ENCODE data around the gene LRCH1.

LRCH1 gene

DNA sequence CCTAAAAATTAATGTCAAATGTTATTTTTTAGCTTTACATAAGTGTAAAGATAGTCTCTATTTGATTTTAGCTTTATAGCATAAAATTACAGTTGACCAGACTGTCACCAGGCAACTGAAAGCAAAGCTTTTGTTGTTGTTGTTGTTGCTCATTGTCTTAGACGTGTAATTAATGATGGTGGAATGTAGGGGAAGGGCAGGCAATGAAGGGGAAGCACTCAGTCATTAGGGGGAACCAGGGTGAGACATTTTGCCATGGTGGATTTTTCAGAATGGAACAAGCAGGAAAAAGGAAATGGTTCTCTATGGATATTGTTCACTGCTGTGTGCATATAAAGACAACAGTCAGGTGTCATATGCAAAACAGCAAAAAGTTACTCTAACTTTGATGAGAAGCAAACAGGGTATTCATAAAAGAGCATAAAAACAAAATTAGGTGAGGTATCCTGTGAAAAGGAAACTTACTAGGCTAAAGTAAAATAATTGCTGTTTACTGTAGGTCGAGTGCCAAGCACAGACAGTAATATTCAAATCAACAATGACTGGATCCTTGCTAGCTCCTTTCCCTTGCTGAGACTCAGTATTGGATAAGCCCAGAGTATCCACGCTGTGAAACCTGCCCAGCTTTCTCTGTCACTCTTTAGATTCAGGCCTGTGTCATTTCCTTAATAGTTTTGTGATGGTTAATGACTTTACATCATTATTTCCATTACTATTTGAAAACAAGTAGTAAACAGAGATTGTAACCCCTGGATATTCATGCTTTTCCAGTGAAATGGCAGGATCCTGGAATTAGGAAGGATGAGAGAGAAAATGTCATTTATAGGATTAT is 110.5 kb downstream of the LRCH1 start:
- in situ Hi-C loops (cut with MboI; ENCODE audit: low sequenced_read_pairs), result no loop called here

DNA sequence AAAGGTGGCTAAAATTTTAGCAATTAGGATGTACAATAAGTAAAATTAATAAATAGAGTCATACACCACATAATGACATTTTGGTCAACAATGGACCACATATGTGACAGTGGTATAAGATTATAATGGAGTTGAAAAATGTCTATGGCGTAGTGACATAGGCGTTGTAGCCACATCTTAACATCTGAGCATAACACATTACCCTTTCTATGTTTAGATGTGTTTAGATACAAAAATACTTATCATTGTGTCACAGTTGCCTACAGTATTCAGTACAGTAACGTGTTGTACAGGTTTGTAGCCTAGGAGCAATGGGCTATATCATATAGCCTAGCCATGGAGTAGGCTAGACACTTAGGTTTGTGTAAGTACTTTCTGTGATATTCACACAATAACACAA is 111.2 kb downstream of the LRCH1 start:
- in situ Hi-C loops (cut with MboI; ENCODE audit: low sequenced_read_pairs), result no loop called here

DNA sequence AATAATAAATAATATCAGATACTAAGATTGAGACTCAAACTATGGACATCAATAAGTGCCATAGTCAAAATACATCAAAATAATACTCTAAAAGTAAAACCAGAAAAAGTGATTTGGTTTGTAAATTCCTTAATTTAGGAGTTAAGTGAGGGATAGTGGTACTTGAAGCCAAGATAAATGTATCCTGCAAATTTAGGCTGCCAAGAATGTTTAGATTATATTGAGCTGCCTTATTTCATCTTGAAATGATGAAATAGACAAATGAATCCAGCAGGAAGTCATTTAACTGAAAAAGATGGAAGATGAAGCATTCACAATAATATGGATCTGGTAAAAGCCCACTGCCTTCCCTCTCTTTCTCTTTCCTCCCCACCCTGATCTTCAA is 112.3 kb downstream of the LRCH1 start:
- in situ Hi-C loops (cut with MboI; ENCODE audit: low sequenced_read_pairs), result no loop called here

GRCh38 chr13:46665633-46666482 is 112.9 kb downstream of the LRCH1 start:
- in situ Hi-C loops (cut with MboI; ENCODE audit: low sequenced_read_pairs), result no loop called here

GRCh38 chr13:46666727-46667456 is 113.9 kb downstream of the LRCH1 start:
- in situ Hi-C loops (cut with MboI; ENCODE audit: low sequenced_read_pairs), result no loop called here

DNA sequence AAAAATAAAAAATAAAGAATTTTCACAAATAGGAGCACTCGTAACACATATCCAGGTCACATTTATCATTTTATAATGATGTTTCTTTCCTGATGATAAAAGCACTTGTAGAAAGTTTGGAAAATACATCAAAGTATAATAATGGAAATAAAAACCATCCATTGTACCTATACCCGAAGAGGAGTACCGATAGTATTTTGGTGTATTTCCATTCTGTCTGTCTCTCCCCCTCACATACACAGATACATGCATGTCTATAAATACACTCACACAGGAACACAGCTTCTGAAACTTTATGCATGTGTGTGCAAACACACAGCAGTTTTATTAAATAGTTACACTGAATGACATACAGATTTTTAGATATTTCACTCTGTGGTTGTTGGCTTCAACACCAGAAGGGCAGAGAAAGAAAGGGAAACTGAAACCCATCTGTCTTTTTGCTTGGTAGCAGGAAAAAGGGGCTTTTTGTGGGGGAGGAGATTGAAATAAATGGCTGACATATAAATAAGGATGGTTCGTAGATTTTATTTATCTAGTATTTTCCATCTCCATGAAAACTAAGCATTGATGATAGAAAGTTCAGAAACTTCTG is 114.8 kb downstream of the LRCH1 start:
- in situ Hi-C loops (cut with MboI; ENCODE audit: low sequenced_read_pairs), result no loop called here

- in situ Hi-C loops (cut with MboI; ENCODE audit: low sequenced_read_pairs), result no loop called here
Observed at GRCh38 chr13:46668302-46668720, 115.3 kb downstream of the LRCH1 start.

DNA sequence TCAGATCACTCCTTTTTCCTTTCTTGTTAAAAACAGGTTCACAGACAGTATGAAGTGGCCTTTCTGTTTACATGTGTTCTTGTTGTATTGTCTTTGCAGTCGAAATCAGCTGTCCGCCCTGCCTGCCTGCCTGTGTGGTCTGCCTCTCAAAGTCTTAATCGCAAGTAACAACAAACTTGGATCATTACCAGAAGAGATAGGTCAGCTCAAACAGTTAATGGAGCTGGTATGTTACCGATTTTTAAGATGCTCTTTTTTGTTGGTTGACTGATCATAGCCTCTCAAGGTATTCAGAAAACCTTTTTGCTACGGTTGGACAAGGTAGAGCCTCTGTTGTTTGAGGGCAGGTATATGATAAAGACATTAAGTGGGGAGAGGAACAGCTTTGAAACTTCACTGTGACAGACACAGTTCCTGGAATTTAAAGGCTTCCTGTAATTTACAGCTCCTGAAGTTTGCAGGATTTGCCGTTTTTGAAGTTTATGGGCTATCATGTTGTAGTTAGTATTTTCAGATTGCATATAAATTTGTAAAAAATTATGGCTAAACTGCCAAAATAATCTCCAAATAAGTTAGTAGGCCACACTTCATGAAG is 116.1 kb downstream of the LRCH1 start:
- in situ Hi-C loops (cut with MboI; ENCODE audit: low sequenced_read_pairs), result no loop called here

DNA sequence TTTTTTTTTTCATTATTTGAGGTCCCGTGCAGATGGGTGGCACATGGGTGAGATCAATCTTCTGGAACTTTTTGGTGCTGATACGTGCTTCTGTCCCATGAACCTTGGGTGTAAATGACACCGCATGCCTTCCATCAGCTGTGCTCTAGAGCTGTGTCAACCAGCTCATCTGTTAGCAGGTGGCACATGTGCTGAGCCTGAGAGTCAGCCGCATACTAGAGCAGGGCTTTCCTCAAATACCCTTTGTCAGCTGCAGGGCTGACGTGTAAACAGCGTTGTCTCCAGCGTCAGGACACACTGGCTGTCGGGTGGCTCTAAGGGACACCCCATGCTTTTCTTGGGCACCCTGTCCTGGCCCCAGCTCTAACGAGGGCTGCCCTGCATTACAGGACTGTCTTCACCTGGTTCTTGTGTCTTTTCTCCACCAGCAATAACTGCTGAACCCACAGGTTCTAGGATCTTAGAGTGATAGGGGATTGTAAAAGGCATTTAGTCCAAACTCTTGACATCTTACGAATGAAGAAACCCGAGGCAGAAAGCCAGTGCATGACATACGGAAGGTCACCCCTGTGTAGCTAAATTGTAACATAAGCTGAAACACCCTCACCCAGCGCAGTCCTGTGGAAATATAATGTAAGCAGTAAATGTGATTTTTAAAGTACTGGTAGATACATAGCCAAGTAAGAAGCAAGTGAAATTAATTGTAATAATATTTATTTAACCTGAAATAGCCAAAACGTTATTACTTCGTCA is 119.5 kb downstream of the LRCH1 start:
- in situ Hi-C loops (cut with MboI; ENCODE audit: low sequenced_read_pairs), result no loop called here

- in situ Hi-C loops (cut with MboI; ENCODE audit: low sequenced_read_pairs), result no loop called here
Observed at GRCh38 chr13:46675016-46675415, 122.0 kb downstream of the LRCH1 start.

- in situ Hi-C loops (cut with MboI; ENCODE audit: low sequenced_read_pairs), result no loop called here
Observed at GRCh38 chr13:46676378-46676725, 123.4 kb downstream of the LRCH1 start.

DNA sequence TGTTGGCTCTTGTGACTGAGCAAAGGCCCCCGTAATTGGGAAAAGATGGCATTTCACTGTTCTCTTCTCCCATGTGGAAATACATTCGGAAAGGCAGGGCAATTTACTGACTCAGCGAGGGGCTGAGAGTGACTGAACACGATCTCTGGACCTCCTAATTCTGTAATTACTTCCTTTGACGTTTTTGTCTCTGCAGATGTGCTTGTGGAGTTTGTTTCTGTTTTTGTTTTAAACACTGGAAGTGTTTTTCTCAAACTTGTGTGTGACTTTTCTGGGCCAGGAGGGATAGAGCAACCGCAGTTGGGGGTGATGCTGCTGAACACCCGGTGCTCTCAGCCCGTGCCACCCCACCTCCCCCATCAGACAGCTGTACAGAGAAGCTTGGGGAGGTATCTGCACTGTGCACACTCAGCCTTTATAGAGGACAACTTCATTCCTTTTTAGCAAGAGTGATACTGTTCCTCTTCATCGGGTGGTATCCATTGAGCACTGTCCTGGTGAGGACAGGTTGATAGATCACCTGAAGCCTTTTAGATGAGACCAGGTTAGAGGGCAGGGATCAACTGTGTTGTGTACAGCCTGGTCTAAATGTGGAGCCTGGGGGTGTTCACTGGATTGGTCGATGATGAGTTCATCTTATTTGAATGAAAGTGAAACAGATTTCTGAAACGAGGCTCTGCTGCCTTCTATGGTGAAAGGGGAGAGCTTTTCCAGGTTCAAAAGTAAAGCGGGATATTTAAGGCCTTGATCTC is 126.6 kb downstream of the LRCH1 start:
- in situ Hi-C loops (cut with MboI; ENCODE audit: low sequenced_read_pairs), result no loop called here

DNA sequence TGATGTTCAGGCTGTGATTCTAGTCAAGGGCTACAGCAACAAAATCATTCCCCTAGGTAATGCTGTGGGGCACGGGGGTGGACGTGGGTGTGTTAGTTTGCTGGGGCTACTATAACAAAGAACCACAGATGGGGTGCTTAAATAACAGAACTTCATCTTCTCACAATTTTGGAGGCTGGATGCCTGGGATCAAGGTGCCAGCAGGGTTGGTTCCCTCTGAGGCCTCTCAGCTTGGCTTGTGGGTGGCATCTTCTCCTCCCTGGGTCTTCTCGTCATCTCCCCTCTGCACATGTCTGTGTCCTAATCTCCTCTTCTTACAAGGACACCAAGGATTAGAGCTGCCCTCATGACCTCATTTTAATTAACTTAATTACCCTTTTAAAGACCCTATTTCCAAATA is 129.0 kb downstream of the LRCH1 start:
- in situ Hi-C loops (cut with MboI; ENCODE audit: low sequenced_read_pairs), result no loop called here

GRCh38 chr13:46682707-46683106 is 129.7 kb downstream of the LRCH1 start:
- in situ Hi-C loops (cut with MboI; ENCODE audit: low sequenced_read_pairs), result no loop called here

DNA sequence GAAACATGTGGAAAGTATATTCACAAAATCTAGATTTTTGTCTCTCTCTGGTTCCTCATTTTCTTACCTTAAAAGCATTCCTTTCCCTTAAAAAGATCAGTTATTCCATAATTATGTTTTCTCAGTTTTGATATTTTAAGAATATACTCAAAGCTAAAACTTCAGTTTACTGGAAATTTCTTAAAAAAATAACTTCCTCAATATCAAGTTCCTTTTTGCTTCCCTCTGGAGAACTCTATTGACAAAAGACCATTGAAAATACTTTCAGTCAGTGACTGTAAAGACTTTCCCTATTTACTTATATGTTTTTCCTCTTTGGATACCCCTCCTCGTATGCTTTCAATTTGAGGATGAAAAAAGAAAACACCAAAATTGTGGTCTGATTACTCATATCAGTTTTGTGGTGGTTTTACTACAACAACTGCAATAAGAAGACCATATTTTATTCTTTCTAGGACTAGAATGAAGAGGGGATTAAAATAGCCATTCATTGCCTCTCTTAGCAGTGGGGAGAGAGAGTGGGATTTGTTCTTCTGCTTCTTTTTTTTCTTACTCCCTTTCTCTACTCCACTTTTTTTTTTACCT is 130.8 kb downstream of the LRCH1 start:
- in situ Hi-C loops (cut with MboI; ENCODE audit: low sequenced_read_pairs), result no loop called here

DNA sequence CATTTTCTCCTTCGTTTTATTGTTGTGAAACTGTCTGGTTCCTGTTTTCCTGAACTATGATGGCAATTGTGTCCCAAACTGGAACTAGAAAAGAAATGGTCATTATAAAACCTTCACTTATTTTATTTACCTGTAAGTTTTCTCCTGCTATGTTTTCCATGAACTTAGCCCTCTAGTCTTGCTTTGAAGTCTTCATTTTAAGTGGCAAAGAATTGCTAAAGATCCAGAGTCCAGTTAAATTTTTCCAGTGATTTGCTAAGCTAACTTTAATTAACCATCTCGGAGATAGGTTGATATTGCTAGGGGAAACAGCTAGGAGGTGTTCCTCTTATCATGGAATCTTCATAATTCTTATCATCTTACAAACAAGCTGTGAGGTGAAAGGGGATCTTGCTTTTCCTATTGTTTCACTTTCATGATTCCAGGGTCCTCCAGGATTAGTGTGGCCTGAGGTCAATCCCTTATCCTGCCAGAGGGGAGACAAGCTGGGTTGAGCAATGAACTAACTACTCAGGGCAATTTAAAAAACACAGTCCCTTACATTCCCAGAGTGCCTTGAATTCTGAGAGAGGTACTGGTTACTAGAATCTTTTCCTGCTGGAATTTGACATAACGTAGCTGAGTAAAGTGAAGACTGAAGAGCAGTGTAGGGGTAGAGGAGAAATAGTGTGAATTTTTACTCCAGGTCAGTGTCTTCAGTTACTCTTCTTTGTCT is 131.5 kb downstream of the LRCH1 start:
- in situ Hi-C loops (cut with MboI; ENCODE audit: low sequenced_read_pairs), result no loop called here

DNA sequence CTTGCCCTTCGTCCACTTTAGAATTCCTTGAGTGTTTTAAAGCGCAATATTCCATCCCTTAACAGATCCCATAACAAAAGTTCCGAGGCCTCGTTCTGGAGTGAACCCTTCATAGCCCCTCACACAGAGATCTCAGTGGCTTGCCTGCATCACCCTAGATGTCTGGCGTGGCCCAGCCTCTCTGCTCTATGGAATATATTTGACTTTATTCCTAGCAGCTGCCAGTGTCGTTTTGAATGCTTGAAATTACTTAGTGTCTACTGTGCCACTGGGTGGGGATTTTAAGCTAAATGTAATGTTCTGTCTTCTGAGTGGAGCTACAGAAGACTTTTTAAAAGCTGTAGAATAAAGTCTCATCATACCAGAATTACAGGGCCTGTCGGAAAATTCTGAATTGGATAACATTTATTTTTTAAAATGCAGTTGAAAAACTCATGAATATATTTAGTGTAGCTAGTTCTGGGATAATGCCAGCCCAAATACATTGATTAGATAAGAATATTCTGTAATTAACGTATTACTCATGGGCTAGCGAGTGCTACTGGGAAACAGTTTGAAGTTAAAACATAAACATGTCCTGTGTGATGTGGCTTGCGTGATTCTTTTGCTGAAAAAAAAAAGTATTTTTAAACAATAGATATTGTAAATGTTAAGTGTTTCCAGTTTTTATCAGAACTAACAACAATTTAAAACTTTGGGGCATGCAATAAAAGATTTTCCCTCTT is 132.2 kb downstream of the LRCH1 start:
- in situ Hi-C loops (cut with MboI; ENCODE audit: low sequenced_read_pairs), result no loop called here

GRCh38 chr13:46686171-46686570 is 133.2 kb downstream of the LRCH1 start:
- in situ Hi-C loops (cut with MboI; ENCODE audit: low sequenced_read_pairs), result no loop called here
